GM21526 (cell line): Measurements from ENCODE around the gene EGFLAM.
"Not testable (repeated sequence)": the region's sequence is repeated elsewhere in the genome, so short reads cannot be mapped to it uniquely, and the experiment has no call there.

Experiments
- ATAC-seq: cut with Tn5 transposase; IDR thresholded peaks from one replicate; pipeline ENCODE4 v1.9.1; 2021; ENCODE audit warnings: moderate library complexity; ENCODE audit not compliant: unreplicated experiment, low FRiP score

Gene EGFLAM

GRCh38 chr5:38408446-38409198, 150.3 kb downstream of the EGFLAM start:
- ATAC-seq: no peak

GRCh38 chr5:38410304-38410990, 152.1 kb downstream of the EGFLAM start:
- no peak for ATAC-seq

DNA sequence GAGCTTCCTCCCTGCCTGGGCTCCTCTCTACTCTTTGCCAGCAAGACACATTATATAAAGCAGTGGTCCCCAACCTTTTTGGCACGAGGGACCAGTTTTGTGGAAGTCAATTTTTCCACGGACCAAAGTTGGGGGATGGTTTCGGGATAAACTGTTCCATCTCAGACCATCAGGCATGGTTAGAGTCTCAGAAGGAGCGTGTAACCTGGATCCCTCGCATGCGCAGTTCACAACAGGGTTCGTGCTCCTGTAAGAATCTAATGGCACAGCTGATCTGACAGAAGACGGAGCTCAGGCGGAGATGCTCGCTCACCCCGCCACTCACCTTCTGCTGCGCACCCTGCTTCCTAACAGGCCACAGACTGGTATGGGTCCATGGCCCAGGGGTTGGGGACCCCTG, 155.3 kb downstream of the EGFLAM start:
- ATAC-seq: no peak

- no peak for ATAC-seq
Measured at GRCh38 chr5:38414348-38414747, 156.0 kb downstream of the EGFLAM start.

DNA sequence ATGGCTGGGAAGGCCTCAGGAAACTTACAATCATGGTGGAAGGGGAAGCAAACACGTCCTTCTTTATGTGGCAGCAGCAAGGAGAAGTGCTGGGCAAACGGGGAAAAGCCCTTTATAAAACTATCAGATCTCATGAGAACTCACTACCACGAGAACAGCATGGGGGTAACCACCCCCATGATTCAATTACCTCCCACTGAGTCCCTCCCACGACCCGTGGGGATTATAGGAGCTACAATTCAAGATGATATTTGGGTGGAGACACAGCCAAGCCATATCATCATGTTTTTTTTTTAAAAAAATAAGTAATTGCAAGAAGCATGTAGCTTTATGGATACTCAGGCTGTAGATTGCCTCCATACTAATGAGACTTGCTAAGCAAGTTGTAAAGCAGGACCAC, 157.4 kb downstream of the EGFLAM start:
- ATAC-seq: not testable (repeated sequence)

DNA sequence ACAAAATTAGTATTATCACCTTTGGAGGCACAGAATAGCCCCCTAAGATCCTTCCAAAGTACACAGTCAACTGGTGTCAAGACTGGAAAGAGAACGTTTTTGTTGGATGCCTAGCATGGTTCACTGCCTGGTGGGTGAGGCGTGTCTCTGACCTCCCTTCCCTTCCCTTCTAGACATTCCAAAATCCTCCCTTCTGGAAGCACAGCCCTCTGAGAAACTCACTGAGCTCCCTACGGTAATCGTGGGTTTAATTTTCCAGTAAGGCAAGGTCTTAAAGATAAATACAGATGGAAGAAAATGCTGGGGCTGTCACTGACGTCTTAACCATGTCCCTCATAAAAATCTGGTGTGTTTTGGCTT, 159.3 kb downstream of the EGFLAM start:
- ATAC-seq: no peak

DNA sequence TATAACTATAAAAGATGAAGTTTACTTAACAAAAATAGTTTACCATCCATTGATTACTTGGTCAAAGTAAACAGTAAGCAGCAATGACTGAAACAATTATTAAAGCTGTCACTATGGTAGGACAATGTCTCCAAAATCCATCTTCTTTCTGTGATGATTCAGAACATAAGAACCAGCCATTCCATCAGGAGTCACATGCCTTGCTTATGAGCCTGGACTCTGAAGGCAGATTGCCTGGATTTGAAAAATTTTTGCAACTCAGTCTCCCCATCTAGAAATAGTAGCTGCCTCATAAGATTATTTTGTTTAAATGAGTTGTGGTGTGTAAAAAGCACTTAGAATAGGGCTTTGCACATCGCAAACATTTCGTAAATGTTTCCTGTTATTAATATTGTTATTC, 161.9 kb downstream of the EGFLAM start:
- no peak for ATAC-seq

GRCh38 chr5:38420691-38421390, 162.5 kb downstream of the EGFLAM start:
- no peak for ATAC-seq

GRCh38 chr5:38422622-38423021, 164.3 kb downstream of the EGFLAM start:
- no peak for ATAC-seq

DNA sequence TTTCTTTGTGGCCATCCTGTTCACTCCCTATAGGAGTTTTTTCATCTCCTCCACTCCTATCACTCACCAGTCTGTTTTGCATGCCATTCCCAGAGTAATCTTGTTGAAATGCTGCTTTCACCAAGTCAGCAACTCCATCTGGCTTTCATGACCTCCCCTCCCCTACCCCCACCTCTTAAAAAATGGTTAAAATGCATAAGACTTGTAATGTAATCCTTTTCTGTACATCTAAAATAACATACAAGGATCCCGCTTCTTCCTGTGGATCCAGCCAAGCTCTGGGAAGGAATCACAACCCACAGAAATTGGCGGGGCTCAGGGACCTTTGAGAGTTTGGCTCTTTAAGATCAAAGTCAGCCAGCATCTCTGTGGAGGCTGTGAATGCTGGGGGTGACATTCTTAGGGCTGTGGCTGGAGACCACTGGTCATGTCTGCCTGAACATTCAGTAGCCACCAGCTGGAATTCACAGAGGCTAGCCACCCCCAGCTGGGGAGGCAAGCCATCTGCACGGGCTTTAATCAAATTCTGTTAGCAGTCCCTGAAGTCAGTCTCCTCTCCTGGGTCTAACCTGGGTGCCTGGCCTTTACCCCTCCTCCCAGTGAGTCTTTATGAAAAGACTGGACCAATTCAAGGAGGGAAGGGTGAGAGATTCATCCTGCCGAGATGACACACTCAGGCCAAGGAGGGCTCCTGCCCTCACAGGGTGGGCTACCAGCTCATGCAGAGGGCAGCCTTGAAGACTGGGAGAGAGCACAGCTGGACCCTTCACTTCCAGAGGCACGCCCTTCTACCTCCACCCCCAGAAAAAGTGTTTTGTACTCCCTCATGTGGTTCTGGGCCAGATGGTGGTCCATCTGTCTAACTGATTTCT, 165.2 kb downstream of the EGFLAM start:
- no peak for ATAC-seq

- ATAC-seq: no peak
Measured at GRCh38 chr5:38424148-38425060, 166.0 kb downstream of the EGFLAM start.

GRCh38 chr5:38426490-38426889, 168.1 kb downstream of the EGFLAM start:
- ATAC-seq: no peak

GRCh38 chr5:38426986-38427950, 168.9 kb downstream of the EGFLAM start:
- ATAC-seq: no peak

- ATAC-seq: no peak
Measured at GRCh38 chr5:38431242-38431853, 173.0 kb downstream of the EGFLAM start.

DNA sequence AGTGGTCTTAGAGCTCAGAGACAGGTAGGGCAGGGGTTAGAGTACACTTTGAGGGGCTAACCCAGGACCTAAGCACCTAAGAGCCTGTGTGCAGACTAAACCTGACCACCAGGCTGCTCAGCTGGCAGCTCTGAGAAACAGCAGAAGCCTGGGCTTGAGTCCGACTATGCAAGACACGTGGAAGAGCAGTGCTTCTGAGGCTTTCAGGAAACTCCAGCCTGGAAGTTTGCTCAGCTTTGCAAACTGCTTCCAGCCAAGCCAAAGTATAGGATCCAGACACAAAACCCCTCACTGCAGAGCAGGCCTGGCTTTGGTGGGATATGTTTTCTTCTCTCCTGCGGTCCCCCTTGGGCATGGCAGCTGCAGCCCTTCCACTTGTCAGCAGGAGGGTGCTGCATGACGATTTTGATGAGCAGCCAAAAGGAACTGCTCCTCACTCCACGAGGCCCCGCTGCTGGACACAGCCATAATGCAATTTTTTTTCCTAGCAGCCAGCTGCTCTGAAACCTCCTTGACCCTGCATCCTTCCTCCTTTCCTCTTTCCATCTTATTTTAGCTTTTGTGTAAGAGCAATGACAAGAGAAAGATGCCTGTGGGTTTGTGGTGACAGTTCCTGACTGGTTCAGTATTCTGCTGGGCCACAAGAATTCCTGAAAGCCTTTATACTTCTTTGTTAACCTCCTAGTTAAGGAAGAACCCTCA, 175.0 kb downstream of the EGFLAM start:
- no peak for ATAC-seq

DNA sequence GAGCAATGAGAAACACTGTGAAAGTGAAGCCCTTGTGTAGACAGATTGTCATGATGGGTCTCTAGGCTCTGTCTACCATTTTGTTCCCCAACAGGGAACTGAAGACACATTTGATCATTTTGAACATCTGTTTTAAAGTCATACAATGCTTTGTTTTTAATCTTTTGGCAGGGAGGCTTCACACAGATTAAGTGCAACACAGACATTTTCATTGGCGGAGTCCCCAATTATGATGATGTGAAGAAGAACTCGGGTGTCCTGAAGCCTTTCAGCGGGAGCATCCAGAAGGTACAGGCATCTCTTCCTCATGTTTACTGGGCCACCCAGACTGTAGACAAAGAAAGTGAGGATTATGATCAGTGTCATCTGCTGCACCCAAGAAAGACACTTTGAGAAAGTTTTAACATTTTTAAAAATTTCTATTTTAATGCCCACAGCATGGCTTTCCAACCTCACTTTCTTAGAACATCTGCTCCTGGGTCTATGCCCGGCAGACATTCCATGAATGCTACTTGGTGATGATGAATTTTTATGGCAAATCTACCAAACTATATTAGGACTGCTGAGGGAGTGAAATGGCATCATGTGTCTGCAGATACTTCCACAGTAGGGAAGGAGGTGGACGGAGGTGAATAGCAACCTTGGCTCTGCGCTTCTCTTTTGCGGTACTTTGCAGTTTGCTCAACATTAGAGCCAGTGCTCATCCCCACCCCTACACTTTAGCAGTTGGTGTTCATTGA, 176.8 kb downstream of the EGFLAM start:
- ATAC-seq: no peak

DNA sequence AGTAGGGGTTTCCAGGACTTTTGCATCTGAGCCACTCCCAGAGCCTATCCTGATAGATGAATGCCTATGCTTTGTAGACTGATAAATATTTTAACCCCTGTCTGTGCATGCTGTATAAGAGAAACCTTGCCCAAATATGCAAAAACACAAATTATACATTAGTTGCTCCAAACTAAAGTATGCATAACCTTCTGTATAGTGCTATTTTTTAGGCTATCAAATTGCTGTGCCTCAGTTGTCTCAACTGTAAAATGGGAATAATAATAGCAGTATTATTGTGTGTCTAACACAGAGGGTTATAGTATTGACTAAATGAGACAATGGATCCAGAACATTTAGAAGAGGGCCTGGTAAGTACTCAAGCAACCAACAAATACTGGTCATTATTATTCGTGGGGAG, 180.4 kb downstream of the EGFLAM start:
- ATAC-seq: no peak
